Hepatocyte (in vitro differentiated cells): Measurements from ENCODE around the gene NSMCE1.

Experiments used
- CTCF ChIP-seq: fragments of 200-600 bp; sonication (generic); IDR thresholded peaks from 2 replicates; pipeline ENCODE4 v1.5.1; 2016; ENCODE audit warnings: antibody characterized with exemption, mild to moderate bottlenecking; ENCODE audit not compliant: poor library complexity
- EZH2phosphoT487 ChIP-seq: fragments of 200-600 bp; sonication (generic); IDR thresholded peaks from one replicate; pipeline ENCODE4 v1.6.1; 2018; ENCODE audit warnings: antibody characterized with exemption, mild to moderate bottlenecking, low read depth, moderate library complexity; ENCODE audit not compliant: unreplicated experiment, severe bottlenecking

- no peak for TF ChIP-seq CTCF
- TF ChIP-seq EZH2phosphoT487, result no peak
Observed at GRCh38 chr16:27315333-27316037, 46.9 kb upstream of the NSMCE1 start.
